ENCODE data around the gene GHRHR.

The GHRHR gene

GRCh38 chr7:30928254-30928872 lies 35.4 kb upstream of the GHRHR start:
- Histone ChIP-seq H3K4me1 (ENCODE audit: low read depth, poor library complexity, severe bottlenecking) (no peaks in the 10 kb centered on the region), H3K27ac (no peak overlapping the region), H3K4me2 (no peak overlapping the region), H2AFZ (ENCODE audit: low read depth) (no peak overlapping the region), H3K4me3 (IDR thresholded peaks at IDR 0.05; ENCODE audit: insufficient read depth, low read depth, low read length) (no peak overlapping the region), H4K20me1 (ENCODE audit: insufficient read depth) (no peaks in the 10 kb centered on the region), H3K79me2 (ENCODE audit: insufficient read depth, low read depth) (no peaks in the 10 kb centered on the region), H3K9ac (no peak overlapping the region), H3K36me3 (ENCODE audit: insufficient read depth) (no peaks in the 10 kb centered on the region), H3K27me3 (ENCODE audit: insufficient read depth, low read depth) (no peaks in the 10 kb centered on the region; the same call in 1 of the 2 replicates)
- TF ChIP-seq, protein P1, sequence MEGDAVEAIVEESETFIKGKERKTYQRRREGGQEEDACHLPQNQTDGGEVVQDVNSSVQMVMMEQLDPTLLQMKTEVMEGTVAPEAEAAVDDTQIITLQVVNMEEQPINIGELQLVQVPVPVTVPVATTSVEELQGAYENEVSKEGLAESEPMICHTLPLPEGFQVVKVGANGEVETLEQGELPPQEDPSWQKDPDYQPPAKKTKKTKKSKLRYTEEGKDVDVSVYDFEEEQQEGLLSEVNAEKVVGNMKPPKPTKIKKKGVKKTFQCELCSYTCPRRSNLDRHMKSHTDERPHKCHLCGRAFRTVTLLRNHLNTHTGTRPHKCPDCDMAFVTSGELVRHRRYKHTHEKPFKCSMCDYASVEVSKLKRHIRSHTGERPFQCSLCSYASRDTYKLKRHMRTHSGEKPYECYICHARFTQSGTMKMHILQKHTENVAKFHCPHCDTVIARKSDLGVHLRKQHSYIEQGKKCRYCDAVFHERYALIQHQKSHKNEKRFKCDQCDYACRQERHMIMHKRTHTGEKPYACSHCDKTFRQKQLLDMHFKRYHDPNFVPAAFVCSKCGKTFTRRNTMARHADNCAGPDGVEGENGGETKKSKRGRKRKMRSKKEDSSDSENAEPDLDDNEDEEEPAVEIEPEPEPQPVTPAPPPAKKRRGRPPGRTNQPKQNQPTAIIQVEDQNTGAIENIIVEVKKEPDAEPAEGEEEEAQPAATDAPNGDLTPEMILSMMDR (conservative IDR thresholded peaks at IDR 0.05; ENCODE audit: low read depth, low read length): no peak

DNA sequence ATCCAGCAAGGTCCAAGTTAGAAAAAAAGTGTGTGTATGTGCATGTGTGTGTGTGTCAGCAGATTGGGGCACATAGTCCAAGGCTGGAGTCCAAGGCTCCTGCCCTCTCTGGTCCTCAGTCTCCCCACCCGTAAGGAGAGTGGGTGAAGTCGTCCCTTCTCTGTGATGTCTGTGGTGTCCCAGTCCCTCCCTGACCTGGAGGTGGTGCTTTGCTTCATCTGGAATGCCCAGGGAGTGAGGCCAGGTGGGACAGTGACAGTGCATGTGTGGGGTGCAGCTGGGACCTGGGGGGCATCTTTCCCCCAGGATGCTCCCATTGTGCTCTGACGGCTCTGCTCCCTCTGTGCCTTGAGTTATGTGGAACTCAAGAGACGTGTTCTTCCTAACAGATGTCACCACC lies 34.1 kb upstream of the GHRHR start:
- H3K79me2 ChIP-seq (ENCODE audit: insufficient read depth, low read depth): no peaks in the 10 kb centered on the region
- no peak overlapping the region for H3K4me3 ChIP-seq (IDR thresholded peaks at IDR 0.05; ENCODE audit: insufficient read depth, low read depth, low read length)
- no peaks in the 10 kb centered on the region for H3K4me1 ChIP-seq (ENCODE audit: low read depth, poor library complexity, severe bottlenecking)
- TF ChIP-seq, protein P1 (conservative IDR thresholded peaks at IDR 0.05; ENCODE audit: low read depth, low read length): no peak
- H3K4me2 ChIP-seq: no peak overlapping the region
- H3K27ac ChIP-seq: no peak overlapping the region
- H2AFZ ChIP-seq (ENCODE audit: low read depth): no peak overlapping the region
- H3K27me3 ChIP-seq (ENCODE audit: insufficient read depth, low read depth): no peaks in the 10 kb centered on the region; the same call in 1 of the 2 replicates
- no peaks in the 10 kb centered on the region for H4K20me1 ChIP-seq (ENCODE audit: insufficient read depth)
- no peak overlapping the region for H3K9ac ChIP-seq
- no peaks in the 10 kb centered on the region for H3K36me3 ChIP-seq (ENCODE audit: insufficient read depth)

DNA sequence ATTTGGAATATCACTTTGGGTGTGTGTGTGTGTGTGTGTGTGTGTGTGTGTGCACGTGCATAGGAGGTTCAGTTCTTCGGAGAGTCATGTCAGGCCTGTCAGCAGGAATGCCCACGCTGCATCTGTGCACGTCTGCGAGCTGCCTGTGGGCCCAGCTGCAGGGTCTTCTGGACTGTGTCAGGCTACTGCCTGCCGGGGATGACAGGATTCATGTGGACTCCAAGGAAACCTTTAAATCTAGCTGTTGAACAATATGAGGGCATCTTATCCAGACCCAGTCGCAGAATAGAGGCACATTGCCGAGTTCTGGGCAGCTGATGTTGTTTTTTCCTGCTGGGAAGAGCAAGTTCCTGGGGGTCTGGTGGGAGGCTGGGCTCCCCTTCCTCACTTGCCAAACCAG lies 33.1 kb upstream of the GHRHR start:
- Histone ChIP-seq H3K27ac (no peak overlapping the region), H3K36me3 (ENCODE audit: insufficient read depth) (no peaks in the 10 kb centered on the region), H4K20me1 (ENCODE audit: insufficient read depth) (no peaks in the 10 kb centered on the region)

DNA sequence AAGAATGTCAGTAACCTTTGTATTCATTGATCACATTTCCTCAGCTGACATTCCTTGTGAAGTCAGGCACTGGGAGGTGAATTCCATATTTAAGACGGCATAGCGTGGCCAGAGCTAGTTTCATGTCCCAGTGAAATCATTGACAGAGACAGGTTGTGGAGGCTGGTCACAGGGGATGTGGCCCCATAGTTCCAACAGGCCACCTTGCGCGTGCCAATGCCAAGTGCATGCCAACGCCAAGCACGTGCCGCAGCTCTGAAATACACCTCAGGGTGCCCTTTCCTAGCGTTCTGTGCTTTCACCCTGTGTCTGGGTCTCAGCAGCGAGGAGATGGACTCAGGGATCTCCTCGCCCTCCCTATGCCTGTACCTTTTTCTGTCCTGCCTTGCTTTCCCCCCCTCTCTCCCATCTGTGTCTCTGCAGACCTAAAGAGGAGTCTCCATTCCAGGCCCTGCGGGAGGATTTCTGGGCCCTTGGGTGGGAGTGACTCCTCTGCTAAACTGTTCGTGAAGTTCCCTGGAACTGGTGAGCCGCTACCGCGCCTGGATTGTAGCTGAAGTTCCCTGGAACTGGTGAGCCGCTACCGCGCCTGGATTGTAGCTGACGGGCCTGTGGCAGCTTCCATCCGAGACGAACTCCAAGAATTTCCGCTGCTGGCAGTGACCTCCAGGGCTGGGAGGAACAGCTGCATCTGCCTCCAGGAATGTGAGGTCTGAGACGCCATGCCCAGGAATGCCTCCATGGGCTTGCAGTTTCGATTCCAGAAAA lies 32.4 kb upstream of the GHRHR start:
- no peaks in the 10 kb centered on the region for H3K4me1 ChIP-seq (ENCODE audit: low read depth, poor library complexity, severe bottlenecking)
- H4K20me1 ChIP-seq (ENCODE audit: insufficient read depth): no peaks in the 10 kb centered on the region
- no peaks in the 10 kb centered on the region; the same call in 1 of the 2 replicates for H3K27me3 ChIP-seq (ENCODE audit: insufficient read depth, low read depth)
- no peak overlapping the region for H3K9ac ChIP-seq
- H3K27ac ChIP-seq: no peak overlapping the region
- TF ChIP-seq, protein P1 (conservative IDR thresholded peaks at IDR 0.05; ENCODE audit: low read depth, low read length): no peak
- H3K4me3 ChIP-seq (IDR thresholded peaks at IDR 0.05; ENCODE audit: insufficient read depth, low read depth, low read length): no peak overlapping the region
- no peaks in the 10 kb centered on the region for H3K36me3 ChIP-seq (ENCODE audit: insufficient read depth)
- H3K79me2 ChIP-seq (ENCODE audit: insufficient read depth, low read depth): no peaks in the 10 kb centered on the region
- no peak overlapping the region for H3K4me2 ChIP-seq
- H2AFZ ChIP-seq (ENCODE audit: low read depth): no peak overlapping the region

More for the DNA sequence above, 33.1 kb upstream of the GHRHR start:
- no peak overlapping the region for H2AFZ ChIP-seq (ENCODE audit: low read depth)
- no peak overlapping the region for H3K4me3 ChIP-seq (IDR thresholded peaks at IDR 0.05; ENCODE audit: insufficient read depth, low read depth, low read length)
- H3K4me2 ChIP-seq: no peak overlapping the region
- no peaks in the 10 kb centered on the region for H3K79me2 ChIP-seq (ENCODE audit: insufficient read depth, low read depth)
- H3K9ac ChIP-seq: no peak overlapping the region
- TF ChIP-seq, protein P1 (conservative IDR thresholded peaks at IDR 0.05; ENCODE audit: low read depth, low read length): no peak
- H3K4me1 ChIP-seq (ENCODE audit: low read depth, poor library complexity, severe bottlenecking): no peaks in the 10 kb centered on the region
- H3K27me3 ChIP-seq (ENCODE audit: insufficient read depth, low read depth): no peaks in the 10 kb centered on the region; the same call in 1 of the 2 replicates

Measured in KMS-11 (cell line).